Ovary (tissue), 3 donors: Measurements from ENCODE around the gene ABHD8.

Experiments
- CTCF ChIP-seq, 3 donors: fragments of 450-650 bp in 2 of 3; fragments of 200-600 bp in 1 of 3; IDR thresholded peaks; one replicate each; pipeline versions ENCODE4 v1.5.1 to v1.8.0; 2016 to 2022; ENCODE audit warnings: antibody characterized with exemption in 3 of 3, mild to moderate bottlenecking in 1 of 3
- EP300 ChIP-seq: sonication (generic); formaldehyde crosslinking; IDR thresholded peaks from one replicate; pipeline ENCODE4 v1.6.1; 2017; ENCODE audit warnings: antibody characterized with exemption
- POLR2A ChIP-seq: fragments of 450-650 bp; IDR thresholded peaks from one replicate; pipeline ENCODE4 v1.6.1; 2017; ENCODE audit warnings: antibody characterized with exemption, mild to moderate bottlenecking, moderate library complexity
- donor health status: DM: no; HTN: no; CAD: no.

GRCh38 chr19:17341845-17342244 is 38.6 kb upstream of the ABHD8 start:
- TF ChIP-seq CTCF (IDR thresholded peaks at IDR 0.05) (no peak), POLR2A (no peak), EP300 (no peak)
